NCI-H2107 (cell line): ENCODE measurements around the gene ZNF581.

Experiments
- DNase-seq: peaks from one replicate; lab custom pipeline; 2025; lab: John Stamatoyannopoulos, UW

The ZNF581 gene, protein sequence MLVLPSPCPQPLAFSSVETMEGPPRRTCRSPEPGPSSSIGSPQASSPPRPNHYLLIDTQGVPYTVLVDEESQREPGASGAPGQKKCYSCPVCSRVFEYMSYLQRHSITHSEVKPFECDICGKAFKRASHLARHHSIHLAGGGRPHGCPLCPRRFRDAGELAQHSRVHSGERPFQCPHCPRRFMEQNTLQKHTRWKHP

DNA sequence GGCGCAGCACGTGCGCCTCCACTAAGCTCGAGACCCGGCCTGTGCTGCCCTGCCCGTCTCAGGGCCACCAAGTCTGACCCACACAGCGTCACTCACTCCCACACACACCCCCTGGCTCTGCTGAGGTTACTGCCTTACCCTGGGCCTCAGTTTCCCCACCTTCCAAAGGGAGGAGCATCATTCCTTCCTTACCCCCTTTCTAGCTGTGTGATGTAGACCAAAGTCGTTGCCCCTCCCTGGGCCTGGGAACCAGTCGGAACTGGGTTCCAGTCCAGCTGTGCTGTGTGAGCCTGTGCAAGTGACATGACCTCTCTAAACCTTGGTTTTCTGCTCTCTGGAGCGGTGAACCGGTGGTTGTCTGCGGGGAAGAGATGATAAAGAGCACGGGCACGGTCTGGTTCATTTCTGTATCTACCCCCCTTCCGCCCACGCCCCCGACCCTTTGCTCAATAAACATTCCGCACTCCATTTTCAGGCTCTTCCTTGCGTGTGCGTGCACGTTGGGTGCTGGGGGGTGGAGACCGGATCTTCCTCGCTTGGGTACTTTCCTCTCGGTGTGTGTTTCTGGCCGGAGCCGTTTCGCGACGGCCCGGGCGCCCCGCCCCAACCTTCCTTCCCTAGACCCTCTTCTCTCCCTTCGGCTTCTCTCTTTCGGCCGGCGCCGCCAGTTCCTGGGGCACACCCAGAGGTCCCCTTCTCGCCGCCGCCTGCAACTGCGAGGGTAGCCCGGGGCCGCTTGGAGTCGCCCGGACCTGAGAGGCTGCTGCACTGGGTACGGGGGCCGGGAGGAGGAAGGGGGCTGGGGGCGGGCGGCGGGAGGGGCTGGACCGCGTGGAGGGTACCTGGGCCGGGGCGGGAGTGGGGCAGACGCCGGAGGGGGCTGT, at the start of gene ZNF581:
TSS of gene ZNF581 (plus strand) at position 647 of the 884 bp plus-strand sequence. CDS start 923 bp downstream, outside the sequence.
- no peak for DNase-seq

DNA sequence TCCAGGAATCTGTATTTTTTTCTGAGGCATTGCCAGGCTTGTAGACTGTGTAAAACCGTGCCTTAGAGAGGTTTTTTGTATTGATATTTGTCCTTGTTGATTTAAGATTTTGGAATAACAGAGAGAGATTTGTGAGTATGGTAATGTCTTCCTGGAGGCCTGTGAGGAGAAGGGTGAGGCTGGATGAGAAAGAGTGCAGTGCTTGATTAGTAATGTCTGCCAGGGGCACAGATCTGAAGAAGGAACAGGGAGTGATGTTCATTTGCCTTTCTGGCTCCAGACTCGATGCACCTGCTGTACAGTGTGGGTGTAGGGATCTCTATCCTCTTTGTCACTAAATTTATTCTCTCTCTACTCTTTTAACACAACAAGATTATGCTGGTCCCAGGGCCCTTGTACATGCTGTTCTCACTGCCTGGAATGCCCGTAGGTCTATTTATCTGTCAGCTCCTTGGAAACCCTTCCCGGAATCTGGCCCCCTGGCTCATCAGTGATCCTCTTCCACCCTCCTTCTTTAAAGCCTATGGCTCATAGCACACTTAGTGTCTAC, 48.4 kb upstream of the ZNF581 start:
- DNase-seq: no peak

DNA sequence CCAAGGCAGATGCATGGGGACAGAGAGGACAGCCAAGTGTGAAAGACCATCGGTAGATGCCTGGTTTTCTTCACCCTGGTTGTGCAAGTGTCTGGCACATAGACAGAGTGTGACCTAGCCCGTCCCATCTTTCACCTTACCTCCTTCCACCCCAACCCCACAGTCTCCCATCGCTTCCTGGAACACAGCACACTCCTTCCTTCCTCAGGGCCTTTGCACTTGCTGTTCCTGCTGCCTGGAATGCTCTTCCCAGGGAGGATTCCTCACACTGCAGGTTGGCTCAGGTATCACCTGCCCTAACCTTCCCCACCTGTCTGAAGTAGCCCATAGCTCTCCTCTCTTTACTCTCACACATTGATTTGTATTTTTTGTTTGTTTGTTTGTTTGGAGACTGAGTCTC, 47.1 kb upstream of the ZNF581 start:
- no peak for DNase-seq

DNA sequence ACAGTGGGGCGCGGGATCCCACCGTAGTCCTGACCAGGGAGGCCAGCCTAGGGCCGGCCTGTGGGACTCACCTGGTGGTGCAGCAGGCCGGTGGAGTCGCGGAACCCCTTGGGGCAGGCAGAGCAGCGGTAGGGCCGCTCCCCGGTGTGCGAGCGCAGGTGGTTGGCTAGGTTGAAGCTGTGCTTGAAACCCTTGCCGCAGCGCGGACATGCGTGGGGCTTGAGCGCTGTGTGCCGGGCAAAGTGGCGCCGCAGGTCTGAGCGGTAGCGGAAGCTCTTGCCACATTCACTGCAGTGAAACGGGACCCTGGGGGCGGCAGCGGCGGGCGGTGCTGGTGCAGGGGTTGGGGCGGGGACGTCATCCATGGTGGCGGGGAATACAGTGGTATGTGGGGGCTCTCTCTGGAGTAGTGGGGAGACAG, 45.9 kb upstream of the ZNF581 start:
- no peak for DNase-seq

DNA sequence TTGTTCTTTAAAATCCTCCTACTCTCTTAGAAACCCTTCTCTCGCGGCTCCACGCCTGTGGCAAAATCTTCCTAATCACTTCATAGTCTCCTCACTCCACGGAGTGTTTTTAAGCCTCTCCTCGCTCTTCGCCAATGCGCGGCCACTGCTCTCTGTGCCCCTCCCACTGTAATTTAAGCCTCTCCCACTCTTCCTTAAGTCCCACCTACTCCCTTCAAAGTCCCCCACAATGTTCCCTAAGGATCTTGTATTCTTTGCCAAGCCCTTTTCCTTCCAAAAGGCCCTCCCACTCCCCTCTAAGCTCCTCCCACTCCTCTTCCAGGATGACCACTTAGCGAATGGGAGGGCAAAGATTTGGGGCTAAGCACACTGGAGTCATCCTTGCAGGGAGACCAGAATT, 45.4 kb upstream of the ZNF581 start:
- no peak for DNase-seq

DNA sequence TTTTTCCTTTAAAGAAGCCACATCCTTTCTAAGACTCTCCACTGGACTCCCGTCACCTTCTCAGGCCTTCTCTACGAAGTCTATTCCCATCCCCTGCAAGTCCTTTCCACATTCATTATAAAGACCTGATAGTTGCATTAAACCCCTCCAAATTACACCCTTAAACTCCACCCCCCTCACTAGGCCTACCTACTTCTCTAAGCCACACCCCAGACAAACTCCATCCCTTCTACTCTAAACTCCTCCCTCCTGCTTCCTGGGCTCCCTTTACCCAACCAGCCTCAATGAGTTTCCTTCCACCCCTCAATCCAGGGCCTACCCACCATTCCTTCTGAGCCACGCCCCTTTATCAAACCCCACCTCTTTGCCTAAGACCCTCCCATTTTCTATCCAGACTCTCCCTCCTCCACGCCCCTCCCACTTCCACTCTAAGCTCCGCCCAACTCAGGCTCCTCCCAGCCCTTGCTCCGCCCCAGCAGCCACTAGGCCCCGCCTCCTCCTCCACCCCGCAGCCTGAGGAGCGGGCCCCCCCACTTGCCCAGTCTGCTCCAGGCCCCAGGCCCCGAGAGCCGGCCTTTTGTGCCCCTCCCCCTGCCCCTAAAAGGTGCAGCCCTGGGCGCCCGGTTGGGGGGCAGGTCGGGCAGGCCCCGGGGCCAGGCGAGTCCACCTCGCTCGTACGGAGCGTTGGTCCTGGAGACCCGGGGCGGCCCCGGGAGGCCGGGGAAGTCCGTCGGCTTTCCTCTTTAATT, 44.6 kb upstream of the ZNF581 start:
- DNase-seq: peak; percentile 73

DNA sequence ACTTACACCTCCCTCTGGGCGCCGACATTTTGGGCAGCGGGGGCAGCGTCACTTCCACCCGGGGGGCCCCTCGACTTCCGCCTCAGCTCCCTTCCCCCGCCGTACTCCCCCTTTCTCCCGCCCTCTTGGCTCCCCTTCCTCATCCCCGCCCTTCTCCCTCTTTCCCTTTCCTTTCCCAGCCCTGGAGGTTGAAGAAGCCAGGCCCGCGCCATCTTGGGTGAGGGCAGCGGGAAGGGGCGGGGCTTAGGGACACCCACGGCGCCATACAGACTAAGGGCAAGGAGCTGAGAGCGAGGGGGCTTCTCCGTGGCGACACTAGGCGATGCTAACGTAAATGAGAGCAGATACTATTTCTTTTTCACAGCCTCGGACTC, 44.0 kb upstream of the ZNF581 start, which contains the start of gene FIZ1:
TSS of gene FIZ1 (minus strand) at position 50 of the 374 bp plus-strand sequence. CDS start 1,652 bp downstream, outside the sequence.
- DNase-seq: peak; percentile 95

DNA sequence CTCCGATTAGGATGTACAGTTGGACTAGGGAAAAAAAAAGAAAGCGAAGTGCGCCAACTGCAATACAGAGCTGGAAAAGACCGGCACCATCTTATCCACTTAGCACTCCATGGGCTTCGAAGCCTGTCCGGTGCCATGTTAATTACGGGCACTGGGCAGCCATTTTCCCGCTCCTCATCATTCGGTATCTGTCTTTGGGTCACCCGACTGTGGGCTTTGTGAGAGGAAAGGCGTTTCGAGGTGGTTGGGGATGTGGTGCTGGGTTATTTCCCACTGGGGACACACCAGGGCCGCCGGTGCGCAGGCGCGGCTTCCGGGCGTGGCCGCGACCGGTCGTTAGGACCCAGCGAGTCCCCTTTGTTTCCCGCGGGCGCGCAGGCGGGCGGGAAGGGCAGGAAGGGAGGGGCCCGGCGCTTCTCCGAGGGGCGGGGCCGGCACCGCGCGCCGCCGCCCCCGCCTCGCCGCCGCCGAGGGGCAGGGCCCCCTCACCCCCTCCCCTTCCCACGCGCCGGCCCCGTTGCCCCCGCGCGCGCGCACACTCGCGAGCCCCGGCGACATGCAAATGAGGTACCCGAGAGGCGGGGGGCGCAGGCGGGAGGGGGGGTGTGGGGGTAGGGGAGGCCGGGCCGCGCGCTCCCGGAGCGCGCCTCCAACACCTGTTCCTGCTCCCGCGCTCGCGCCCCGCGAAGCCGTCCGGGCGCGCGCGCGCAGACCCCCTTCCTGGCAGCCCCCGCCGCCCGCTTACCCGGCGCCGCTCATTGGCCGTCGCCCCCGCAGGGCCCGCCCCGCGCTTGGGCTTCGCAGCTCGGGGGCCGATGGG, 43.4 kb upstream of the ZNF581 start, which contains the start of gene ZNF524:
TSS of gene ZNF524 (plus strand) at position 447 of the 820 bp plus-strand sequence. CDS start 1,825 bp downstream, outside the sequence.
- DNase-seq: peak; percentile 78

DNA sequence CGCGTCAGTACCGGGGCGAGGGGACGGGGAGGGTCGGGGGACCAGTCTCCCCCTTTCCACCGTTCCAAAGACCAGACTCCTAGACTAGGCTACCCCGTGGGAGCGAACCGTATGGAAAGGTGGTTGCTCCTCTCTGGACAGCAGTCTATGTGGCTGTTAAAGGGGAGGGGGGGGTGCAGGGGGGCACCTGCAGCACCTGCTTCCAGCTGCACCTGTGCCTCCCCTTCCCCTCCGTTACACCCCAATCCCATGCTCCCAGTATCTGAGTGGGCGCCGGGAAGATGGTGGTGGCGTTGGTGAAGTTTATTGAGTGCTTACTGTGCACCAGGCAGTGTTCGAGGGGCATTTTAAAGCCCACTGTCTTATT, 42.8 kb upstream of the ZNF581 start:
- DNase-seq: no peak

DNA sequence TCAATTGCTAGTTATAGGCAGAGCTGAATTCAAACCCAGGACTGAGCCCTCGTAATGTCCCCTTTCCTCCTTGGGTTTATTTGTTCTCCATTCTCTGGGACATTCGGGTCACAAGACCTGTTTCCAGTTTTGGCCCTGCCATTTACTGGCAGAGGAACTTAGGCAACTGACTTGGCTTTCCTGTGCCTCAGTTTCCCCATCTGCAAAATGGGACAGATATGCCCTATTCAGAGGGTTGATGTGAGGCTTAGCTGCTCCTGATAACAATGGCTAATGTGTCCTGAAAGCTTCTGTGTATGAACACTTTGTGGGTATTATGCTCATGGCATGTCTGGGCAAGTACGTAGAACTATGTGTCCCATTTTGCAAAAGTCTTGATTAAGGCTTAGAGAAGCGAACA, 42.4 kb upstream of the ZNF581 start:
- no peak for DNase-seq

DNA sequence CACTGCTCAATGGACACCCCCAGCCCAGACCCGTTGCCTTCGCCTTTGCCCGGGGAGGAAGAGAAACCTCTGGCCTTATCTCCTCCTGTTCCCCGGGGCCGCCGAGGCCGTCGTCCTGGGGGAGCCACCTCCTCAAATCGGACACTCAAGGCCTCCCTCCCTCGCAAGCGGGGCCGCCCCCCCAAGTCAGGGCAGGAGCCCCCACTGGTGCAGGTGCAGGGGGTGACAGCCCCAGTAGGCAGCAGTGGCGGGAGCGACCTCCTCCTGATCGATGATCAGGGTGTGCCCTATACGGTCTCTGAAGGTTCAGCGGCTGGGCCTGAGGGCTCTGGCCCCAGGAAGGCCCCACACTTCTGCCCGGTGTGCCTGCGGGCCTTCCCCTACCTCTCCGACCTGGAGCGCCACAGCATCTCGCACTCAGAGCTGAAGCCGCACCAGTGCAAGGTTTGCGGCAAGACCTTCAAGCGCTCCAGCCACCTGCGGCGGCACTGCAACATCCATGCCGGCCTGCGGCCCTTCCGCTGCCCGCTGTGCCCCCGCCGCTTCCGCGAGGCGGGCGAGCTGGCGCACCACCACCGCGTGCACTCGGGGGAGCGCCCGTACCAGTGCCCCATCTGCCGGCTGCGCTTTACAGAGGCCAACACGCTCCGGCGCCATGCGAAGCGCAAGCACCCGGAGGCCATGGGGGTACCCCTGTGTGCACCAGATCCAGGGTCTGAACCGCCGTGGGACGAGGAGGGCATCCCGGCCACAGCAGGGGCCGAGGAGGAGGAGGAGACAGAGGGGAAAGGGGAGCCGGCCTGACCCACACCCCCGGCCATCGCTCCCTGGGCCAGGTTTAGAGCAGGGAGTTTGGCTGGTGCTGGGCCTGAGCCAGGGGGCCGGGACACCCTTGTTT, 41.1 kb upstream of the ZNF581 start:
- DNase-seq: no peak

DNA sequence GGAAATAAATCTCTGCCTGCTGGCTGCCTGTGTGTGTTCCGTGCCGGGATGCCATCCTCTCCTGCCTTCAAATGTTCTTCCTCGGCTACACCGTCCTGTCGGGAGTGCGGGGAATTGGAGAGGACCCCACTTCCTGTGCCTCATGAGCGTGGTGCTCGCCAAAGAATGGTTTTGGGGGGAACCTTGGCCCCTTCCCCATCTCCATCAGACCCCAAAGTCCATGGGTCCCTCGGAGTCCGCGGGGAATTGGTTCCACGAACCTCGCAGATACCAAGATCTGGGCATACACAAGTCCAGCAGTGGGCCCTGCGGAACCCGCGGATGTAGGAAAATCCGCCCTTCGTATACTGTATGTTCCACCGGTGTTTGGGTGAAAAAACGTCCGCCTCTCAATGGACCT, 40.3 kb upstream of the ZNF581 start:
- no peak for DNase-seq

DNA sequence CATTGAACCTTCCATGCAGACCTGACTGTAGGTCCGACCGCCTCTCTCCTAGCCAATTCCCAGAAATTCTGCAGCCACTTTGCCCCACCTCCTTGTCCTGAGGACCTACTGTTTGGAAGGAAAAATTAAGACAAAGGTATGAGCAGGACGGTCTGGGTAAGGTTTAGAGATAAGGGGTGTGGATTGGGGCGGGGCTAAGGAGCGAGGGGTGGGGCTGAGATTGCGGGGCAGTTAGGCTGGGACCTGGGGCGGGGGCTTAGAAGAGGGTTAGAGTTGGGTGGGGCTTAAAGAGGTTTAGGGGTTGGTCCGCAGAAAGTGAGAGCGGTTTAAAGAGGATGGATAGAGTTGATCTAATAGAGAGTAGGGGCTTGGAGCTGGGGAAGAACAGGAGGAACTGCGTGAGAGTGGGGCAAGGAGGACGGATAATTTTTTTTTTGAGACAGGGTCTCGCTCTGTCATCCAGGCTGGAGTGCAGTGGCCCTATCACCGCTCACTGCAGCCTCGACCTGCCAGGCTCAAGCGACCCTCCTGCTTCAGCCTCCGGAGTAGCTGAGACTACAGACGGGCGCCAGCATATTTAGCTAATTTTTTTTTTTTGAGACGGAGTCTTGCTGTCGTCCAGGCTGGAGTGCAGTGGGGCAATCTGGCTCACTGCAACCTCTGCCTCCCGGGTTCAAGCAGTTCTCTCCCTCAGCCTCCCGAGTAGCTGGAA, 39.7 kb upstream of the ZNF581 start:
- DNase-seq: no peak

DNA sequence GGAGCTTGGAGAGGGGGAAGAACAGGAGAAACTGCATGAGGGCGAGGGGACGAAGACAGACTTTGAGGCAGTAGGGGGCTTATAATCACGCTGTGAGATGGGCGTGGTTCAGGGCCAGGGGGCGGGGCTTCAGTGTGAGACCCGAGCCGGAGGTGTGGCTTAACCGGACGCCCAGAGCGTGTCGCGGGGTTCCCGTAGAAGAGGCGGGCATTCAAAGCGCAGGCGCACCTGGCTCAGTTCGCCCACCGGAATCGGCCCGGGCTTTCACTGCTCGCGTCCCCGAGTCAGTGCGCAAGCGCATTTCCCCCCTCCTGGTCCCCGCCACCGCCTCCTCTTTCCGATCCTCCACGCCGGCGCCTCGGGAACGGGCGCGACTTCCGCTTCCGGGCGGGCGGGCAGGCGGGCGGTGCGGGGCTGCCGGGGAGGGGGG, 38.2 kb upstream of the ZNF581 start:
- DNase-seq: peak; percentile 97

DNA sequence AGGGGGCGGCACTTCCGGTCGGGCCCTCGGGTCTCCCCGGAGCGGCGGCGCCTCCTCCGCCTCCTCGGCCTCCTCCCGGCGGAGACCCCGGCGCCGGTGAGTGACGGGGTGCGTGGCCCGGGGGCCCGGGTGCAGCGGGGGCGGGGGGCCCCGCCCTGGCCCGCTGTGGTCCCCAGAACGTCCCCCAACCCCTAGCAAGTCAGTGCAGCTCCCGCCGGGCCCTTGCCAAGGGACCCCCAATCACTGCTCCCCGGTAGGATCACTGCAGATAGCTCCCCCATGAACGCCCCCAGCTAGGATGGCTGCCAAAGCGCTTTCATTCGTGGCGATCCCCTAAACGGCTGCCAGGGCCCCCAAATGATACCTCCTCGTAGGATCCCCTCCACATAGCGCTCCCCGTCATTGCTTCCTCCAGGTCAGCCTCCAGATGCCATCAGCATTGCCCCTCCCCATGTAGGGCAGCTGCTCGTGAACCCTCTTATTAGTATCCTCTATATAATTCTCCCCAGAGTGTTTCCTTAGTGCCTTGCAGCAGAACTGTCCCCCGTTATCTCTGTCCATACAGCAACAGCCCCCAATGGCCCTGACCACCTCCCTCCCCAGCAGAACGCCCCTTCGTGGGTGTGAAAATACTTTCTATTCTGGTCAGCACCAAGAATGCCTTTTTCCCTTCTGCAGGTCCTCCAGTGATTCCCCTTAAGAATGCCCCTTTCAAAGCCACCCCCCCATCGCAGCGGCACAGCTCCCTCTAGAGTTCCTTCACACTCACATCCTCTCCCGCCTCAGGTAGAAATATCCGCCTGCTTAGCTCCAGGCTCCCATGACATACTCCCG, 37.6 kb upstream of the ZNF581 start, which contains the start of gene ZNF865:
TSS of gene ZNF865 (plus strand) at position 11 of the 834 bp plus-strand sequence. CDS start 7,972 bp downstream, outside the sequence.
- DNase-seq: peak; percentile 45

DNA sequence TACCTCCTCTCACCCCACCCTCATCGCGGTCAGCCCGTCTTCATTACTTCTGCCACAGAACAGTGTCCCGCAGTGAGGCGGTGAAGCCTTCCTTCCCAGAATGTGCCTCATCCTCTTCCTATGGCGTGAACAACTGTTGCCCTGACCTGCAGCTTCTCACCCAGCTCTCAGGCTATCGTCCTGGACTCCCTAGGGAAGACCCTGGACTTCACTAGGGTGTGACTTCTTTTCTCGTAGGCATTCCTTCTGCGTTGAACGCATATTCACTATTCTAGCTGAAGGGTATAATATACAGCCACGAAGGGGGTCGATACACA, 37.0 kb upstream of the ZNF581 start:
- DNase-seq: no peak

DNA sequence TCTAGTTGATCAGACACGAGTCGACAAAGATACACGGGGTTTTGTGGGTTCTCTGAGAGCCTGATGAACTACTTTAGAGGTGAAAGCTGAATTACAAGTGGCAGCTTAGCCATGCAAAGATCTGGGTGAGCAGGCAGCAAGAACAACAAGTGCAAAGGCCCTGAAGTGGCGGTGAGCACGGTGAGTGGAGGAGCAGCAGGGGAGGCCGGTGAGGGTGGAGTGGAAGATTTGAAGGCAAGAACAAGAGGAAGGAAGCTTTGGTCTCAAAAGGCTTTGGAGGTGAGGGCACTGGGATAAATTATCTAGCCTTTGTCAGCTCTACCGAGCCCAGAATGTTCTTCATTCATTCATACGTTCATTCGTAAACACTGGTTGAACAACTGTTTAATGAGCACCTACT, 36.6 kb upstream of the ZNF581 start:
- DNase-seq: no peak

DNA sequence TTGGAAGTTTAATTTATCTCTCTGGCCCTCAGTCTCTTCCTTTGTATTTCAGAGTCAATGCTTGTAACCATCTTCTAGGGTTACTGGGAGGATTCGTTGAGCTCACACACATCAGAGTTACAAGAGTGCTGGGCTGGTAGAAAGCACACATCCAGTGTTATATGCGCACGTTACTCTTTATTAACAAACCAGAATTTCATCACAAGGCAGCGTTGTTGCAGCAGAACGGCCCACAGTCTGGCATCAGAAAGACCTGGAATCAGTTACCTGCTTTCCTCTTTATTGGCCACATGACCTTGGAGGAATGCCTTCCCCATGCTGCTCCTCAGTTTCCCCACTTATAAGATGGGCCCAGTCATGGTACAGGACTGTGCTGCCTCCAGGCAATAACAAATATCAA, 34.1 kb upstream of the ZNF581 start:
- DNase-seq: no peak
